Activated naive CD4-positive, alpha-beta T cell treated with anti-CD3 and anti-CD28 coated beads for 36 hours (primary cell): ENCODE measurements around the gene ERP29. TPM values are rescaled to one million over a fixed set of nuclear protein-coding genes. Genes with fewer than 3 reads are reported as not detected.
"Not testable (repeated sequence)": the region's sequence is repeated elsewhere in the genome, so short reads cannot be mapped to it uniquely, and the experiment has no call there.

Source experiments
- CTCF ChIA-PET: fragments of 350-600 bp; sonication (Branson Sonifier 250); formaldehyde crosslinking; loops from one replicate; lab custom pipeline; 2021; ENCODE audit warnings: antibody characterized with exemption; lab: Charles Lee
- DNase-seq: peaks from one replicate; pipeline ENCODE4 v3.0.0-alpha.2; 2020
- H3K27ac Mint-ChIP-seq: one replicate; pipeline ENCODE4 v1.8.0; 2021; ENCODE audit warnings: mild to moderate bottlenecking, mixed read lengths
- H3K27me3 Mint-ChIP-seq: one replicate; pipeline ENCODE4 v1.8.0; 2021; ENCODE audit warnings: low read depth, mixed read lengths
- H3K36me3 Mint-ChIP-seq: one replicate; pipeline ENCODE4 v1.8.0; 2021; ENCODE audit warnings: low read depth, mixed read lengths
- H3K4me1 Mint-ChIP-seq: one replicate; pipeline ENCODE4 v1.8.0; 2021; ENCODE audit warnings: low read depth, mixed read lengths
- H3K4me3 Mint-ChIP-seq: one replicate; pipeline ENCODE4 v1.8.0; 2021; ENCODE audit warnings: mild to moderate bottlenecking, moderate library complexity, mixed read lengths
- H3K9me3 Mint-ChIP-seq: one replicate; pipeline ENCODE4 v1.8.0; 2021; ENCODE audit warnings: mixed read lengths
- intact Hi-C: fragments of 100-400 bp; cut with micrococcal nuclease; formaldehyde crosslinking; loops from one replicate; pipeline ENCODE4 v1.15.1; 2023
- total RNA-seq, 2 experiments: library from RNA; stranded (reverse); gene quantifications; one replicate each; pipeline ENCODE4 v1.2.3, GENCODE V29; 2021

ERP29 gene
- total RNA-seq, 2 experiments from 2014 or later: 101 to 107 TPM

- Mint-ChIP-seq H3K4me1 (peaks cover 45% of the 10 kb centered on the region), H3K9me3 (peaks cover 3% of the 10 kb centered on the region), H3K27me3 (no peaks in the 10 kb centered on the region), H3K27ac (peak overlapping the region; percentile 58), H3K36me3 (peaks cover 26% of the 10 kb centered on the region), H3K4me3 (no peak overlapping the region)
- CTCF ChIA-PET: interaction anchor here (0.5 to 0.9 kb wide), 3 partner anchors 27 to 383 kb away, joined by 3 to 6 read pairs (median 4); no protein-coding TSS in a partner anchor
- no peak for DNase-seq
- intact Hi-C loops: no loop called here
These were observed 7.8 kb downstream of the ERP29 start for GRCh38 chr12:112020947-112021457.

GRCh38 chr12:112022241-112023016, 9.2 kb downstream of the ERP29 start:
- peaks cover 43% of the 10 kb centered on the region for H3K4me1 Mint-ChIP-seq
- intact Hi-C loops: no loop called here
- no peaks in the 10 kb centered on the region for H3K27me3 Mint-ChIP-seq
- peak overlapping the region; percentile 55 for H3K27ac Mint-ChIP-seq
- CTCF ChIA-PET: interaction anchor here (0.7 to 1.9 kb wide), 4 partner anchors 11 to 389 kb away, joined by 3 to 8 read pairs (median 4); no protein-coding TSS in a partner anchor
- peaks cover 21% of the 10 kb centered on the region for H3K36me3 Mint-ChIP-seq
- DNase-seq: no peak
- H3K9me3 Mint-ChIP-seq: no peaks in the 10 kb centered on the region
- H3K4me3 Mint-ChIP-seq: no peak overlapping the region

GRCh38 chr12:112023759-112024396, 10.7 kb downstream of the ERP29 start:
- Mint-ChIP-seq H3K9me3 (no peaks in the 10 kb centered on the region), H3K36me3 (peaks cover 24% of the 10 kb centered on the region), H3K4me3 (no peak overlapping the region), H3K4me1 (peaks cover 42% of the 10 kb centered on the region), H3K27me3 (no peaks in the 10 kb centered on the region), H3K27ac (peak overlapping the region; percentile 19)
- intact Hi-C loops: no loop called here
- DNase-seq: no peak
- CTCF ChIA-PET: interaction anchor here (0.5 to 1.9 kb wide), 2 partner anchors 80 to 92 kb away, joined by 3 to 8 read pairs; no protein-coding TSS in a partner anchor

- CTCF ChIA-PET: interaction anchor here (1.4 kb wide), 1 partner anchor 80 kb away, joined by 3 read pairs; no protein-coding TSS in a partner anchor
- Mint-ChIP-seq H3K36me3 (peaks cover 31% of the 10 kb centered on the region), H3K4me1 (peaks cover 34% of the 10 kb centered on the region), H3K27me3 (no peaks in the 10 kb centered on the region), H3K4me3 (no peak overlapping the region), H3K9me3 (no peaks in the 10 kb centered on the region), H3K27ac (peak overlapping the region; percentile 79)
- no peak for DNase-seq
- intact Hi-C loops: loop anchor here (5.0 kb wide), 2 partner anchors 36 to 79 kb away; no protein-coding TSS in a partner anchor
These were observed 12.7 kb downstream of the ERP29 start for GRCh38 chr12:112025808-112026375.

- CTCF ChIA-PET: interaction anchor here (0.7 kb wide), 1 partner anchor 219 kb away, joined by 3 read pairs; no protein-coding TSS in a partner anchor
- peaks cover 37% of the 10 kb centered on the region for H3K36me3 Mint-ChIP-seq
- intact Hi-C loops: loop anchor here (5.0 kb wide), 2 partner anchors 33 to 82 kb away; no protein-coding TSS in a partner anchor
These were observed 16.1 kb downstream of the ERP29 start for GRCh38 chr12:112029301-112029700.

GRCh38 chr12:112031472-112031871, 18.2 kb downstream of the ERP29 start:
- Mint-ChIP-seq H3K27ac (peak overlapping the region; percentile 52), H3K27me3 (no peaks in the 10 kb centered on the region), H3K4me3 (no peak overlapping the region), H3K4me1 (peaks cover 30% of the 10 kb centered on the region), H3K9me3 (no peaks in the 10 kb centered on the region), H3K36me3 (peaks cover 35% of the 10 kb centered on the region)
- CTCF ChIA-PET: interaction anchor here (1.1 kb wide), 1 partner anchor 87 kb away, joined by 4 read pairs; no protein-coding TSS in a partner anchor
- intact Hi-C loops: no loop called here
- DNase-seq: no peak

More at GRCh38 chr12:112029301-112029700, 16.1 kb downstream of the ERP29 start:
- Mint-ChIP-seq H3K4me1 (peaks cover 34% of the 10 kb centered on the region), H3K9me3 (no peaks in the 10 kb centered on the region), H3K27me3 (no peaks in the 10 kb centered on the region), H3K27ac (no peak overlapping the region), H3K4me3 (no peak overlapping the region)
- no peak for DNase-seq

- no peak for DNase-seq
- Mint-ChIP-seq H3K27ac (peak overlapping the region; percentile 48), H3K27me3 (no peaks in the 10 kb centered on the region), H3K36me3 (peaks cover 40% of the 10 kb centered on the region), H3K9me3 (no peaks in the 10 kb centered on the region), H3K4me1 (peaks cover 28% of the 10 kb centered on the region), H3K4me3 (no peak overlapping the region)
- intact Hi-C loops: no loop called here
- CTCF ChIA-PET: interaction anchor here (1.1 kb wide), 1 partner anchor 88 kb away, joined by 4 read pairs; no protein-coding TSS in a partner anchor
These were observed 19.1 kb downstream of the ERP29 start for GRCh38 chr12:112032292-112032691.

- H3K27ac Mint-ChIP-seq: peak overlapping the region; percentile 30
These were observed 22.1 kb downstream of the ERP29 start for GRCh38 chr12:112035219-112035785.

GRCh38 chr12:112036614-112037013, 23.4 kb downstream of the ERP29 start:
- Mint-ChIP-seq H3K36me3 (peaks cover 40% of the 10 kb centered on the region), H3K4me1 (peaks cover 12% of the 10 kb centered on the region)
- H3K27ac Mint-ChIP-seq, H3K4me3 Mint-ChIP-seq, H3K9me3 Mint-ChIP-seq, H3K27me3 Mint-ChIP-seq, DNase-seq, intact Hi-C loops: not testable (repeated sequence)
- CTCF ChIA-PET: interaction anchor here (1.0 kb wide), 1 partner anchor 40 kb away, joined by 3 read pairs; no protein-coding TSS in a partner anchor

More at GRCh38 chr12:112035219-112035785, 22.1 kb downstream of the ERP29 start:
- CTCF ChIA-PET: interaction anchor here (0.9 to 1.0 kb wide), 2 partner anchors 20 to 38 kb away, joined by 3 to 5 read pairs; no protein-coding TSS in a partner anchor
- Mint-ChIP-seq H3K9me3 (no peaks in the 10 kb centered on the region), H3K27me3 (no peaks in the 10 kb centered on the region), H3K4me3 (no peak overlapping the region), H3K36me3 (peaks cover 45% of the 10 kb centered on the region), H3K4me1 (peaks cover 15% of the 10 kb centered on the region)
- DNase-seq: no peak
- intact Hi-C loops: no loop called here

- intact Hi-C loops: no loop called here
- Mint-ChIP-seq H3K4me1 (no peaks in the 10 kb centered on the region), H3K27ac (no peak overlapping the region), H3K27me3 (no peaks in the 10 kb centered on the region), H3K36me3 (peaks cover 29% of the 10 kb centered on the region), H3K9me3 (no peaks in the 10 kb centered on the region), H3K4me3 (no peak overlapping the region)
- no peak for DNase-seq
- CTCF ChIA-PET: no interaction called here
These were observed 32.8 kb downstream of the ERP29 start for GRCh38 chr12:112046003-112046402.

GRCh38 chr12:112049351-112049750, 36.1 kb downstream of the ERP29 start:
- intact Hi-C loops: no loop called here
- Mint-ChIP-seq H3K4me1 (peaks cover 3% of the 10 kb centered on the region), H3K27me3 (no peaks in the 10 kb centered on the region), H3K27ac (no peak overlapping the region), H3K36me3 (peaks cover 33% of the 10 kb centered on the region), H3K4me3 (no peak overlapping the region), H3K9me3 (no peaks in the 10 kb centered on the region)
- DNase-seq: no peak
- CTCF ChIA-PET: interaction anchor here (0.6 to 0.8 kb wide), 2 partner anchors 15 to 169 kb away, joined by 4 to 7 read pairs; no protein-coding TSS in a partner anchor
